Heart left ventricle (tissue), 13 donors: ENCODE results near the gene BTD.

Source experiments
- POLR2A ChIP-seq, 2 donors: fragments of 450-650 bp; IDR thresholded peaks; one replicate each; pipeline ENCODE4 v1.6.1; 2017; ENCODE audit warnings: antibody characterized with exemption in 2 of 2, mild to moderate bottlenecking in 2 of 2, moderate library complexity in 2 of 2
- TF ChIP-seq, protein P1 (sequence below), 12 donors: fragments of 200-600 bp; sonication (generic) in 4 of 12; IDR thresholded peaks; one replicate each; pipeline versions ENCODE4 v1.5.0 to v1.8.0; 2018 to 2022; ENCODE audit warnings: antibody characterized with exemption in 12 of 12, mild to moderate bottlenecking in 5 of 12
- donor health status: ischemic (EF 13 %, LVEDD 7.1; RV severe dilation, severe dysfunction).
- donor health status: DM: no; HTN: yes; CAD: no.
- donor health status: DM: no; HTN: no; CAD: no.
- donor health status: ischemic (EF 25% LVEDD 6.9; RV normal size, moderate dysfunction).
- donor health status: ischemic (EF 25% LVEDD 5.7; RV mildly dilated, moderate dysfunction).
- donor health status: ischemic (EF 35%, LVEDD 5.7; RV mildly dilated, moderate dysfunction).
- donor health status: nonischemic (EF 11% LVEDD 7.7; RV severe dilation, severe dysfunction).
- donor health status: DM: yes; HTN: yes; CAD: no.
- donor health status: PGD.
- donor health status: ischemic (EF 29% LVEDD 5.4; RV normal size, mild dysfunction).
- donor health status: nonischemic (EF 23%, LVEDD 6.1; RV moderate dilation, normal function).

DNA sequence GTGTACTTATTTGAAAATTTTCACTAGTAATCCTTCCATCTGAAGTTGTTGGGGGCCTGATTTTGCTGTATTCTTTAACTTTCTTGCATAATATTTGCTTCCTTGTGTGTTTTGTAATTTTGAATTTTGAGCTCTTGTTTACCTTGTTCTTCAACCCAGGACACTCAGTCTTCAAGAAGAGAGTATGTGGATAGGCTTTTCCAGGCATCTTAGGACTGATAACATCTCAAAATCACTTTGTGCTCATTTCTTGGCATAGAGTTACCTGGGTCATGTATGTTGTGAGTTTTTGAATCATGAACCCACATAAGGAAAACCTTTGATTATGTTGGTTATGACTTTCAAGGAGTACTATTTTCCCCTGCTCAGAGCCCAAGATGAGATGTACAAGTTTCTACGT, 13.4 kb downstream of the BTD start:
- TF ChIP-seq POLR2A (IDR thresholded peaks at IDR 0.05) = no peak
- TF ChIP-seq, protein P1, sequence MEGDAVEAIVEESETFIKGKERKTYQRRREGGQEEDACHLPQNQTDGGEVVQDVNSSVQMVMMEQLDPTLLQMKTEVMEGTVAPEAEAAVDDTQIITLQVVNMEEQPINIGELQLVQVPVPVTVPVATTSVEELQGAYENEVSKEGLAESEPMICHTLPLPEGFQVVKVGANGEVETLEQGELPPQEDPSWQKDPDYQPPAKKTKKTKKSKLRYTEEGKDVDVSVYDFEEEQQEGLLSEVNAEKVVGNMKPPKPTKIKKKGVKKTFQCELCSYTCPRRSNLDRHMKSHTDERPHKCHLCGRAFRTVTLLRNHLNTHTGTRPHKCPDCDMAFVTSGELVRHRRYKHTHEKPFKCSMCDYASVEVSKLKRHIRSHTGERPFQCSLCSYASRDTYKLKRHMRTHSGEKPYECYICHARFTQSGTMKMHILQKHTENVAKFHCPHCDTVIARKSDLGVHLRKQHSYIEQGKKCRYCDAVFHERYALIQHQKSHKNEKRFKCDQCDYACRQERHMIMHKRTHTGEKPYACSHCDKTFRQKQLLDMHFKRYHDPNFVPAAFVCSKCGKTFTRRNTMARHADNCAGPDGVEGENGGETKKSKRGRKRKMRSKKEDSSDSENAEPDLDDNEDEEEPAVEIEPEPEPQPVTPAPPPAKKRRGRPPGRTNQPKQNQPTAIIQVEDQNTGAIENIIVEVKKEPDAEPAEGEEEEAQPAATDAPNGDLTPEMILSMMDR (IDR thresholded peaks at IDR 0.05) = no peak
